Fibroblast of pulmonary artery (primary cell): Measurements from ENCODE around the gene LPIN1.

Experiments
- DNase-seq: peaks from one replicate; pipeline ENCODE4 v3.0.0-alpha.2; 2010; ENCODE audit warnings: low read depth
- H3K4me3 ChIP-seq: replicated peaks from 2 replicates; pipeline ENCODE4 v1.5.1; 2011; ENCODE audit warnings: low read depth, mild to moderate bottlenecking, control low read depth, low read length, moderate library complexity
- TF ChIP-seq, protein P1 (sequence below): IDR thresholded peaks from 2 replicates; pipeline ENCODE4 v1.5.1; 2011; ENCODE audit warnings: mild to moderate bottlenecking, control low read depth, low read length, inconsistent platforms; ENCODE audit errors: missing control alignments

LPIN1 gene

DNA sequence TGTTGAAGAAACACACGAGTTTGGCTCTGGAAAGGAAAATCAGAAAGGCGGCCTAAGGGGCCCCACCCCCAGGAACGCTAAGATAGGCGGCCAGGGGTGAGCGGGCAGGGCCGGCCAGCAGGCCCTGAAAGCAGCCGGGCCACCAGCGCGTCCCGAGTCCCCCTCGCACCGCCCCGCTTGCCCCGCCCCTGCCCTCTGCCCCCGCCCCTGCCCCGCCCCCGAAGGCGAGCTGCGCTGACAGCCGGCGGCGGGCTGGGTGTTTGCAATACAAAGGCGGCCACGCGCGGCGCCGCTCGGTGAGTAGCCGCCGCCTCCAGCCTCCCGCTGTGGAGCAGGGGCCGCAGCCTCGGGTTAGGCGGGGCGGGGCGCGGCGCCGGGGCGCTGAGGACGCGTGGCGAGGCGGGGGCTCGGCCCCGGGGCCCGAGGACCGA lies at the start of gene LPIN1:
Gene LPIN1, plus strand, starts transcription at position 257 of the 431 bp plus-strand sequence. CDS start 18,910 bp downstream, outside the sequence.
- TF ChIP-seq, protein P1, sequence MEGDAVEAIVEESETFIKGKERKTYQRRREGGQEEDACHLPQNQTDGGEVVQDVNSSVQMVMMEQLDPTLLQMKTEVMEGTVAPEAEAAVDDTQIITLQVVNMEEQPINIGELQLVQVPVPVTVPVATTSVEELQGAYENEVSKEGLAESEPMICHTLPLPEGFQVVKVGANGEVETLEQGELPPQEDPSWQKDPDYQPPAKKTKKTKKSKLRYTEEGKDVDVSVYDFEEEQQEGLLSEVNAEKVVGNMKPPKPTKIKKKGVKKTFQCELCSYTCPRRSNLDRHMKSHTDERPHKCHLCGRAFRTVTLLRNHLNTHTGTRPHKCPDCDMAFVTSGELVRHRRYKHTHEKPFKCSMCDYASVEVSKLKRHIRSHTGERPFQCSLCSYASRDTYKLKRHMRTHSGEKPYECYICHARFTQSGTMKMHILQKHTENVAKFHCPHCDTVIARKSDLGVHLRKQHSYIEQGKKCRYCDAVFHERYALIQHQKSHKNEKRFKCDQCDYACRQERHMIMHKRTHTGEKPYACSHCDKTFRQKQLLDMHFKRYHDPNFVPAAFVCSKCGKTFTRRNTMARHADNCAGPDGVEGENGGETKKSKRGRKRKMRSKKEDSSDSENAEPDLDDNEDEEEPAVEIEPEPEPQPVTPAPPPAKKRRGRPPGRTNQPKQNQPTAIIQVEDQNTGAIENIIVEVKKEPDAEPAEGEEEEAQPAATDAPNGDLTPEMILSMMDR, result no peak
- peak; percentile 85 for DNase-seq
- peak within 1 kb of the TSS; percentile 77 for H3K4me3 ChIP-seq

GRCh38 chr2:11696736-11697102 lies 49.7 kb upstream of the LPIN1 start:
- no peak for DNase-seq
- TF ChIP-seq, protein P1, result no peak
- H3K4me3 ChIP-seq, result no peak overlapping the region

- DNase-seq, result peak; percentile 77
- TF ChIP-seq, protein P1, result no peak
- no peak overlapping the region for H3K4me3 ChIP-seq
These were observed 49.1 kb upstream of the LPIN1 start for GRCh38 chr2:11697103-11697871.

- peak; percentile 66 for DNase-seq
- no peak overlapping the region for H3K4me3 ChIP-seq
- TF ChIP-seq, protein P1, result peak; percentile 2
These were observed 48.2 kb upstream of the LPIN1 start for GRCh38 chr2:11698009-11698922.

DNA sequence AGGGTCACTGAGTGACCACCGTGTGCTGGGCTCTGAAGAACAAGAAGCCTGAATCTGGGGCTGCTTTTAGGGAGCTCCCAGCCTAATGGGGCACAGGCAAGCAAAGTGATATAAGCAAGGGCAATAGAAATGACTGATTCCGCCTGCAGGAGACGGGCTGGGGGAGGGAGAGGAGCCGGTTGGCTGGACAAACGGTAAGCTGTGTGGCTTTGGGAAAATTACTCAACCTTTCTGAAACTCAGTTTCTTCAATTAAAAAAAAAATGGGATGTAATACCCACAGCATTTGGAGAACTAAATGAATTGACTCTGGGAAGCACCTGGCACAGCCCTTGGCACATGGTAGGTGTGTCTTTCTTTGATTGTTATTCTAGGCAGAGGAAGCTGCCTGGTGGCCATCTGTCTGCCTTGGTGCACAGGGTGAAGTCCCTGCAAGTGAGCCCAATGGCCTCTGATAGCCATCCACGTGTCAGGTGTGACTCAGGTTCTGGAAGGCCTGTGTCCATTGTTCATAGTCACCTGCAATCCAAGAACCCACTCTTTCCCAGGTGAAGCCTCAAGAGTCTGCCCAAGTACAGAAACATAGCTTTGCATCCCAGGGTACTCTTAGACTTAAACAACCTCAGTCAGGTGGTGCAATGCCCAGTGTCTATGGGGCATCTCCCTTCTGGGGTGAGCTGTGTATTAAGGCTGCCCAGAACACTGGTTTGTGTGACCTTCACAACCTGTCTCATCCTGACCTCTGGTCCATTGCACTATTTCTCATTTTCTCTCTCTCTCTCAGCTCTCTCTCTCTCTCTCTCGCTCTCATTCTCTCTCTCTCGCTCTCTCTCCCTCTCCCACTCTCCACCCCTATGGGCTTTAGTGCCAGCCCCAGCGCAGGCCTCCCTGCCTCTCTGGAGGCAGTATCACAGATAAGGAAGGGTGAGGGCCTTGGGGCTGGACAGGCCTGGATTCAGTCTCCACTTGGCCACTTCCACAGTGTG lies 46.5 kb upstream of the LPIN1 start:
- no peak for DNase-seq
- H3K4me3 ChIP-seq, result no peak overlapping the region
- TF ChIP-seq, protein P1, result no peak

DNA sequence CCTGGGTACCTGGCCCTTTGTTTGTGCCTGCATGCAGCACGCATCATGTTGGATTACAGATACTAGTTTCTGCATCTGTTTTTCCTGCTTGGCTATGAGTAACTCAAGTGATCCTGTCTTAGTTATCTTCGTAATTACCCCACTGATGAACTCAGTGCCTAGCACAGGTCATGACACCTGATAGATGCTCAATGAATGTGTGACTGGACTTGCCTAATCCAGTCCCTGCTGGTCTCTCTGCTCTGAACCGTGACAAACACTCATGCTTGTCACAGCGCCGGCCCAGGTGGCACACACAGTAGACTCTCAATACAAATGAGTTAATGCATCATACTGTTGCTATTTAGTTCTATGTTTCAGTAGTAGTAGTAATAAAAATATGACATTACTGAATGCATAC lies 45.2 kb upstream of the LPIN1 start:
- no peak for DNase-seq
- H3K4me3 ChIP-seq, result no peak overlapping the region
- TF ChIP-seq, protein P1, result no peak
